HG03575 (cell line): Measurements from ENCODE around the gene SUN1.
"Not testable (repeated sequence)": the region's sequence is repeated elsewhere in the genome, so short reads cannot be mapped to it uniquely, and the experiment has no call there.

Experiments
- ATAC-seq: cut with Tn5 transposase; IDR thresholded peaks from one replicate; pipeline ENCODE4 v1.9.1; 2021; ENCODE audit not compliant: unreplicated experiment, insufficient number of reproducible peaks, low FRiP score; ENCODE audit errors: extremely low read depth

SUN1 gene

DNA sequence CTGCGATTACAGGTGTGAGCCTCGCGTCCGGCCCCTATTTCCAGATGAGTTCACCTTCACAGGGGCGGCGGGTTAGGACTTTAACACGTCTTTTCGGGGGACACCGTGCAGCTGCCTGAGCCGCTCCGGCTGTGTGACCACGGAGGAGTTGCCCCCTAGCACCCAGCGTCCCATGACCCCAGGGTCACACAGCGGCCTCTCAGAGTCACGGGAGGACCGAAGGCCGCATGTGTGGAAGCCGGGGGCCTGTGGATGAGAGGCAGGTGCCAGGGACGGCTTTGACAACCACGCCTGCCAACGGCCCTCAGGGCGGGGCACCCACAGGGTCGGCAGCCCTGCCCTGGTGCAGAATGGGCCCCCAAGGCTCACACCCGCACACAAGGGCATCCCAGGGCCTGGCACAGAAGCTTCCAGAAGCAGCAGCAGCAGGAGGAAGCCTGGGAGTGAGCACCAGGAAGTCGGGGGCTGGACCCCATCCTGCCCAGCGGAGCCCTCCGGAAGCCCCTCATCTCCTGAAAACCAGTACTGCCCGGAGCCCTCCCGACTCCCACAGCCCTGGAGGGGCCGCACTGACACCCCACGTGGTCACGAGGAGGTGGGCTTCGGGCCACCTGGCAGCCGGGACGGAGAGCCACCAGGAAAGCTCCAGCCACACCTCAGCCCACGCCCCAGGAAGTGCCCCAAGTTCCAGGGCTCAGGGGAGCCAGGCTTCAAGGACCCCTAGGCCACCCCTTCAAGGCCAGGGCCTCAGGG lies 89.5 kb downstream of the SUN1 start:
- no peak for ATAC-seq

DNA sequence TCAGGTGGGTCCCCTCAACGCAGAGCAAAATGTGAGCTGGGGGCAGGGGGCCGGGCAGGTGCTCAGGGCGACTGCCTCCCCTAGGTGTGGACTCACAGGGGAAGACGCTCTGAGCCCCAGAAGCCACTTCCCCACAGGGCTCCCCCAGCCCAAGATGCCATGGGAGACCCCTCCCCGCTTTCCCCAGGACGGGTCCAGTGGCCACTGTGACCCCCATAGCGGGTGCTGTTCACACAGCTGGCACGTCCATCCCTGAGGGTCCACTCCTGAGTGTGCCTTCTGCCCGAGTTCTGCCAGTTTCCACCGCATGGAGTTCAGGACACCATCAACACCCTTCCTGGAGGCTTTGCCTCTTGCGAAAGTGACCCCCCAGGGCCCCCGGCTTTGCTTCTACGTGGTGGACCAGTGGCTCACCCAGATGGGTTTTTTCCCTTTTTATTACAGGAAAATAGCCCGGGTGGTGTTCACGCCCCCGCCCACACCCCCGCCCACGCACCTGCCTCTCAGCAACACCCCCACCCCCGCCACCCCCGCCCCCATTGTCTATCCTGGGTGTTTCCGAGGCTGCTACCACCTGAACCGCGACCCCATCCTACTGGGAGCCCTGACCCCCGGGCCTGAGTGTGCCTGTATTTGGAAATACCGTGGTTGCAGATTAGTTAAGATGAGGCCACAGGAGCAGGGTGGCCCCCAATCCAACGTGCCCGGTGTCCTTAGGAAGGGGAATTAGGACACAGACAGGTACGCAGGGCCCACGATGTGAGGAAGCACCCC lies 90.2 kb downstream of the SUN1 start:
- ATAC-seq, result no peak

DNA sequence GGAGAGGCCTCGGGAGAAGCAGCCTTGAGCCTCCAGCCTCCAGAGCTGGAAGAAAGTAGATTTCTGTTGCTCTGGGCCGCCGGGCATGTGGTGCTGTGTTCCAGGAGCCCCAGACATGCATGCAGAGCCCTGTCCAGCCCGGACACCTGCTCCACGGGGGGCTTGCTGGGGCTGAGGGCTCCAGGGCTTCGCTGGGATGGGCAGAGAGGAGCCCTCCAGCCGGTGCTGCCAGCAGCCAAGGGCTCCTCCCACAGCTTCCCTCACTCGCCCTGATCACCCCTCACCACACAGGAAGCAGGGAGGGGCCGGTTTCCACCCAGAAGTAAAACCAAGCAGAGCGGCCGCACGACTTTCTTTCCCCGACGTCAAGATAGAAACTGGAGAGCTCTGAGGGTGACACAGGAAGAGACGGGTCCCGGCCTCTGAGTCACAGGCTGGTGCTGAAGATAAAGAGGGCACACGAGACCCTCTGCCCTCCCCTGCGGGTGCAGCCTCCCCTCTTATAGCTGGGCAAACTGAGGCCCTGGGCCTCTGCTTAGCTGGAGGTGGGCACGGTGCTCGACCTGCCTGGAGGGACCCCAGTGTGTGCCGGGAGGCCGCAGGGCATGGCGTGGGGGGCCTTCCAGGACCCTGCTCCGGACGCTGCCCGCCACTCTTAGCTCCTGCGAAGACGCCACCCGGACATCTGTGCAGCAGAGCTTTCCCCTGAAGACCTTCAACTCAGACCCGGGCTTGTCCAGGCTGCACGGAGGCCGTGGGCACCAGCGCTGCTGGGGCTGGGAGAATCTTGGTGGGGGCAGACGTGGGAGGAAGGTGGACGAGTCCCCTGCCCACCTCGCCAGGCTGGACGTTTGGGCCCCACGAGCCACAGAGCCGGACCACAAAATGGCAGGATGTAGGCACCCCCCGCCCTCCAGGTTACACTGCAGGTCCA lies 91.1 kb downstream of the SUN1 start:
- ATAC-seq, result no peak

DNA sequence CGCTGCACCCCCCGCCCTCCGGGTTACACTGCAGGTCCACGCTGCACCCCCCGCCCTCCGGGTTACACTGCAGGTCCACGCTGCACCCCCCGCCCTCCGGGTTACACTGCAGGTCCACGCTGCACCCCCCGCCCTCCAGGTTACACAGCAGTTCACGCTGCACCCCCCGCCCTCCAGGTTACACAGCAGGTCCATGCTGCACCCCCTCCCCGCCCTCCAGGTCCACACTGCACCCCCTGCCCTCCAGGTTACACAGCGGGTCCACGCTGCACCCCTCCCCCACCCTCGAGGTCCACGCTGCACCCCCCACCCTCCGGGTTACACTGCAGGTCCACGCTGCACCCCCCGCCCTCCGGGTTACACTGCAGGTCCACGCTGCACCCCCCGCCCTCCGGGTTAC lies 91.8 kb downstream of the SUN1 start:
- not testable (repeated sequence) for ATAC-seq
